Stimulated activated CD8-positive, alpha-beta memory T cell treated with anti-CD3 and anti-CD28 coated beads, Interleukin-7, amount 100 ng/mL, for 24 hours (primary cell): ENCODE measurements around the gene ATG9A.

Source experiments
- DNase-seq: peaks from one replicate; pipeline ENCODE4 v3.0.0-alpha.2; 2020; ENCODE audit warnings: low read depth

The ATG9A gene

GRCh38 chr2:219175928-219176817 is 53.3 kb downstream of the ATG9A start:
- DNase-seq, result peak; percentile 8

DNA sequence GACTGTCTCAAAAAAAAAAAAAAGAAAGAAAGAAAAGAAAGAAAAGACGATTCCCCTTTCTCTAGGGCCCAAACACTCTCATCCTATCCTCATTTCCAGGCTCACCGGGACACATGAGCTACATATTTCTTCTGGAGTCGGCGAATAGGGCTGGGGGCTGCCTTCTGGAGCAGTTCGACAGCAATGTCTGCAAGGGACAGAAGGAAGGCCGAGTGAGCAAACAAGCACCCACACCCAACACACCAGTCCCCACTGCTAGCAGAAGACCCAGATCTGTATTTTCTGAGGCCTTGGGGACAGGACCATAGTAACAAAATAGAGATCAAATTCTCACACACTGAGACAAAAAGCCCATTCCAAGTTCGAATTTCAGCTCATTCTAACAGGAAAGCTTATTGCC is 54.0 kb downstream of the ATG9A start:
- DNase-seq, result no peak

DNA sequence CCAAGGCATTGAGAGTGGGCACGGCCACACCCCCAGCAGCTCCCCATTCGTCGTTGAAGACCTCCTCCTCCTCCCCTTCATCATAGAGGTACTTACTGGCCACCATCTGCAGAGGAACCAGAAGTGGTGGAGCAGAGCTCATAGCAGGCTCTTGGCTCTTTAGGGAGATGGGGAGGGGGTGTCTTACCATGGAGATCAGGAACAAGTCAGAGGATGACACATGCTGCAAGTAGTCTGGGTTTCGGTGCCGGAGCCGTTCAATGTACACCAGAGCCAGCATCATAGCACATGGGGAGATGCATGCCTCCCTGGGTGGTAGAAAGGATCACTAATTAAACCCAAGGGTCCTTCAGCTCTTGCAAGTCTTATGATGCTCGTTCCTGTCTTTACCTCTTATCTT is 54.6 kb downstream of the ATG9A start:
- no peak for DNase-seq

DNA sequence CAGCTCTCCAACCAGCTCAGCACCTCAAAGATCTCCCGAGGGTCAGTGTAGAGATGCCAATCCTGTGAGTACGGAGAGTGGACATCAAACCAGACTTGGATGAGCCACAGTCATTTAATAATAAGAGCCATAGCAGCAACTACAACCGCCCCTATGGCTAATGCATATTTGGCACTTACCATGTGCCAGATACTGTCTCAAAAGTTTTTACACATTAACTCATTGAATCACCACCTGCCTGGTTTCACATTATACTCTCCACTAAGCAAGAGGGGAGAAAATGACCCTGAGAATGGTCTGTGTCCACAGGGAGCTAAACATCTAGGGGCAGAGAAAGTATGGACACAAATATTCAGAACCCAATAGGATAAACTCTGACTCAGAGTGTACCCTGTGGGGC is 55.3 kb downstream of the ATG9A start:
- no peak for DNase-seq

GRCh38 chr2:219173176-219173575 is 56.3 kb downstream of the ATG9A start:
- DNase-seq, result no peak

GRCh38 chr2:219172231-219173154 is 56.9 kb downstream of the ATG9A start:
- no peak for DNase-seq

- no peak for DNase-seq
These were observed 58.2 kb downstream of the ATG9A start for GRCh38 chr2:219171231-219171651.

DNA sequence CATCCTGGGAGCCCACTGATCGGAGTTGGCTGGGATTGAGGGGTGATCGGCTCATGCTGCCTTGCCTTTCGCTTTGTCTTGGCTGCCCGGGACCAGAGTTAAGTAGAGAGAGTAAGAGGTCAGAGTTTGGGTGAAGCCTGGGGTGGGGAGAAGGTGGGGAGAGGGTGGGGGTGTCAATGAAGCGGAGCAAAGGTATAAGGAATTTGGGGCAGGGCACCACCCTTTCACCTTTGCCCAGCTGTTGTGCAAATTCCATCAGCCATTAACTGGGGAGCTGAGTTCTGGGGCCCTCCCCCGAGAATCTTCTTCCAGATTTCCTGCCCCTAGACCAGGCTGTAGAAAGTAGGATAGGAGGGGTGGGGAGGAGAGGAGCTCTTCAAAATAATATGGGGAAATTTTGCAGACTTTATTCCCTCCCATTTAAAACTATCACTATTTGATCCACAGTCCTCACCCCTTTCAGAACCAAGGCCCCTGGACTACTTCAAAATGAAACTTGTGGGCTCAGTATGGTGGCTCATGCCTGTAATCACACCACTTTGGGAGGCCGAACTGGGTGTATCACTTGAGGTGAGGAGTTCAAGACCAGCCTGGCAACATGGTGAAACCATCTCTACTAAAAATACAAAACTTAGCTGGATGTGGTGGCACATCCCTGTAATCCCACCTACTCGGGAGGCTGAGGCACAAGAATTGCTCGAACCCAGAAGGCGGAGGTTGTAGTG is 59.3 kb downstream of the ATG9A start, which contains the start of gene SLC23A3:
SLC23A3 (minus strand) TSS at position 100 of the 725 bp plus-strand sequence; CDS start at position 55, 45 bp downstream.
- DNase-seq, result no peak
